ENCODE measurements around the gene PRKCB.

The PRKCB gene

GRCh38 chr16:24164416-24164815 lies 328.6 kb downstream of the PRKCB start:
- Histone ChIP-seq H3K27ac (no peak overlapping the region), H3K9me3 (no peaks in the 10 kb centered on the region), H3K4me1 (ENCODE audit: control insufficient read depth in 1 of 2, insufficient read depth in 1 of 2, low read depth in 1 of 2, low read length in 1 of 2) (no peaks in the 10 kb centered on the region), H3K36me3 (peaks cover 56% of the 10 kb centered on the region), H3K4me3 (ENCODE audit: low read depth in 1 of 2, low read length in 1 of 2) (no peak overlapping the region), H3K27me3 (no peaks in the 10 kb centered on the region)
- TF ChIP-seq CTCF (IDR thresholded peaks at IDR 0.05) = no peak

- no peak for TF ChIP-seq CTCF (IDR thresholded peaks at IDR 0.05)
- H3K27ac ChIP-seq = no peak overlapping the region
- no peaks in the 10 kb centered on the region for H3K9me3 ChIP-seq
- H3K27me3 ChIP-seq = no peaks in the 10 kb centered on the region
- H3K4me1 ChIP-seq (ENCODE audit: control insufficient read depth in 1 of 2, insufficient read depth in 1 of 2, low read depth in 1 of 2, low read length in 1 of 2) = no peaks in the 10 kb centered on the region
- H3K4me3 ChIP-seq (ENCODE audit: low read depth in 1 of 2, low read length in 1 of 2) = no peak overlapping the region
- peaks cover 58% of the 10 kb centered on the region for H3K36me3 ChIP-seq
These were observed 329.5 kb downstream of the PRKCB start for GRCh38 chr16:24165273-24165672.

GRCh38 chr16:24166661-24167528 lies 331.1 kb downstream of the PRKCB start:
- H3K27me3 ChIP-seq = no peaks in the 10 kb centered on the region
- no peaks in the 10 kb centered on the region for H3K9me3 ChIP-seq
- no peak overlapping the region for H3K4me3 ChIP-seq (ENCODE audit: low read depth in 1 of 2, low read length in 1 of 2)
- peaks cover 74% of the 10 kb centered on the region for H3K36me3 ChIP-seq
- H3K27ac ChIP-seq = no peak overlapping the region
- no peaks in the 10 kb centered on the region for H3K4me1 ChIP-seq (ENCODE audit: control insufficient read depth in 1 of 2, insufficient read depth in 1 of 2, low read depth in 1 of 2, low read length in 1 of 2)
- no peak for TF ChIP-seq CTCF (IDR thresholded peaks at IDR 0.05)

- Histone ChIP-seq H3K9me3 (no peaks in the 10 kb centered on the region), H3K36me3 (peaks cover 84% of the 10 kb centered on the region), H3K27me3 (no peaks in the 10 kb centered on the region), H3K4me1 (ENCODE audit: control insufficient read depth in 1 of 2, insufficient read depth in 1 of 2, low read depth in 1 of 2, low read length in 1 of 2) (no peaks in the 10 kb centered on the region), H3K4me3 (ENCODE audit: low read depth in 1 of 2, low read length in 1 of 2) (no peak overlapping the region), H3K27ac (no peak overlapping the region)
- no peak for TF ChIP-seq CTCF (IDR thresholded peaks at IDR 0.05)
These were observed 333.1 kb downstream of the PRKCB start for GRCh38 chr16:24168856-24169255.

- Histone ChIP-seq H3K4me3 (ENCODE audit: low read depth in 1 of 2, low read length in 1 of 2) (no peak overlapping the region), H3K27ac (no peak overlapping the region), H3K9me3 (no peaks in the 10 kb centered on the region), H3K27me3 (no peaks in the 10 kb centered on the region), H3K36me3 (peaks cover 84% of the 10 kb centered on the region), H3K4me1 (ENCODE audit: control insufficient read depth in 1 of 2, insufficient read depth in 1 of 2, low read depth in 1 of 2, low read length in 1 of 2) (no peaks in the 10 kb centered on the region)
- TF ChIP-seq CTCF (IDR thresholded peaks at IDR 0.05) = no peak
These were observed 334.6 kb downstream of the PRKCB start for GRCh38 chr16:24170407-24170806.

All from neutrophil (primary cell).